IMR-90 (cell line): ENCODE data around the gene HNF1B. TPM values are rescaled to one million over a fixed set of nuclear protein-coding genes. Genes with fewer than 3 reads are reported as not detected.
A peak's percentile ranks its signal among the peaks of the same experiment; 100 is the strongest.

Experiments used
- ATAC-seq: fragments of 200-7000 bp; cut with Tn5 transposase; 2 replicates; pipeline ENCODE4 v1.9.1; 2020; ENCODE audit warnings: low read depth, mild to moderate bottlenecking, moderate library complexity
- BruUV-seq: library from RNA; stranded (reverse); fragments of 400-500 nt; replicated peaks from 2 replicates; lab custom pipeline; 2021; lab: Mats Ljungman, UMichigan
- CTCF ChIA-PET: fragments of 300-600 bp; formaldehyde crosslinking; extraction: SDS; loops from one replicate; lab custom pipeline; 2021; ENCODE audit warnings: antibody characterized with exemption; lab: Yijun Ruan, JAX
- POLR2A ChIA-PET: fragments of 300-600 bp; sonication (Branson Sonifier 250); formaldehyde crosslinking; loops from one replicate; lab custom pipeline; 2022; ENCODE audit warnings: antibody characterized with exemption; ENCODE audit not compliant: unreplicated experiment; lab: Charles Lee
- DNase-seq: peaks from one replicate; pipeline ENCODE4 v3.0.0; 2013
- H2AFZ ChIP-seq: replicated peaks from 2 replicates; pipeline ENCODE3; 2013; ENCODE audit warnings: low read length, mild to moderate bottlenecking; ENCODE audit not compliant: poor library complexity
- H2AK5ac ChIP-seq: 2 replicates; pipeline ENCODE4 v1.6.1; 2013; ENCODE audit warnings: low read depth, low read length, inconsistent platforms
- H2AK9ac ChIP-seq: replicated peaks from 2 replicates; pipeline ENCODE3; 2013; ENCODE audit warnings: mild to moderate bottlenecking, low read depth, low read length, moderate library complexity; ENCODE audit not compliant: poor library complexity
- H2BK120ac ChIP-seq: 2 replicates; pipeline ENCODE4 v1.6.1; 2013; ENCODE audit warnings: low read depth, low read length, inconsistent platforms
- H2BK15ac ChIP-seq: 3 replicates; pipeline ENCODE4 v1.6.1; 2013; ENCODE audit warnings: low read depth, low read length, inconsistent platforms
- H2BK20ac ChIP-seq: 2 replicates; pipeline ENCODE4 v1.6.1; 2013; ENCODE audit warnings: low read depth, mild to moderate bottlenecking, inconsistent platforms, low read length, moderate library complexity
- H2BK5ac ChIP-seq: 2 replicates; pipeline ENCODE4 v1.6.1; 2013; ENCODE audit warnings: mild to moderate bottlenecking, low read depth, low read length, inconsistent platforms; ENCODE audit not compliant: poor library complexity, severe bottlenecking
- H3K14ac ChIP-seq: replicated peaks from 2 replicates; pipeline ENCODE4 v1.6.1; 2013; ENCODE audit warnings: low read depth, low read length, inconsistent platforms
- H3K18ac ChIP-seq: 2 replicates; pipeline ENCODE4 v1.6.1; 2013; ENCODE audit warnings: low read depth, low read length, control low read depth
- H3K23ac ChIP-seq: 2 replicates; pipeline ENCODE4 v1.6.1; 2013; ENCODE audit warnings: low read depth, low read length, inconsistent platforms
- H3K27ac ChIP-seq: 2 replicates; pipeline ENCODE4 v1.5.1; 2013; ENCODE audit warnings: mild to moderate bottlenecking, control low read depth, low read length; ENCODE audit not compliant: insufficient read depth
- H3K27me3 ChIP-seq: 2 replicates; pipeline ENCODE4 v1.6.1; 2013; ENCODE audit warnings: low read length; ENCODE audit not compliant: control insufficient read depth, insufficient read depth
- H3K36me3 ChIP-seq: 2 replicates; pipeline ENCODE4 v1.6.1; 2013; ENCODE audit warnings: low read length, mixed read lengths; ENCODE audit not compliant: control insufficient read depth, insufficient read depth
- H3K4ac ChIP-seq: 2 replicates; pipeline ENCODE4 v1.6.1; 2013; ENCODE audit warnings: low read depth, low read length, inconsistent platforms
- H3K4me1 ChIP-seq: 2 replicates; pipeline ENCODE4 v1.6.1; 2013; ENCODE audit warnings: low read length, mixed read lengths; ENCODE audit not compliant: control insufficient read depth, insufficient read depth
- H3K4me2 ChIP-seq: 2 replicates; pipeline ENCODE4 v1.6.1; 2013; ENCODE audit warnings: low read depth, mild to moderate bottlenecking, control low read depth, low read length, moderate library complexity
- H3K4me3 ChIP-seq: 2 replicates; pipeline ENCODE4 v1.5.1; 2013; ENCODE audit warnings: low read depth, mild to moderate bottlenecking, control low read depth, low read length, moderate library complexity; ENCODE audit not compliant: insufficient read depth
- H3K56ac ChIP-seq: 2 replicates; pipeline ENCODE4 v1.6.1; 2013; ENCODE audit warnings: low read length, inconsistent platforms; ENCODE audit not compliant: insufficient read depth; ENCODE audit errors: extremely low read depth
- H3K79me1 ChIP-seq, 2 experiments: 2 replicates each; pipeline ENCODE4 v1.6.1; 2013; ENCODE audit warnings: low read length in 2 of 2, inconsistent platforms in 1 of 2, low read depth in 1 of 2
- H3K9ac ChIP-seq: 2 replicates; pipeline ENCODE4 v1.6.1; 2013; ENCODE audit warnings: low read depth, low read length, control low read depth
- H3K9me1 ChIP-seq: 2 replicates; pipeline ENCODE4 v1.6.1; 2013; ENCODE audit warnings: low read length, inconsistent platforms; ENCODE audit not compliant: insufficient read depth
- H3K9me3 ChIP-seq: 2 replicates; pipeline ENCODE4 v1.6.1; 2013; ENCODE audit warnings: low read length; ENCODE audit not compliant: control insufficient read depth, insufficient read depth
- H4K20me1 ChIP-seq: 2 replicates; pipeline ENCODE4 v1.6.1; 2013; ENCODE audit warnings: low read length, inconsistent platforms; ENCODE audit not compliant: insufficient read depth
- H4K5ac ChIP-seq: 2 replicates; pipeline ENCODE4 v1.6.1; 2013; ENCODE audit warnings: mild to moderate bottlenecking, low read depth, low read length, control low read depth
- H4K8ac ChIP-seq, 2 experiments: 2 replicates each; pipeline ENCODE4 v1.6.1; 2013; ENCODE audit warnings: low read depth in 2 of 2, low read length in 2 of 2, control low read depth in 1 of 2, inconsistent platforms in 1 of 2
- H4K91ac ChIP-seq: 2 replicates; pipeline ENCODE4 v1.6.1; 2013; ENCODE audit warnings: low read depth, low read length, inconsistent platforms; ENCODE audit not compliant: insufficient read depth
- BHLHE40 ChIP-seq: fragments of 150-350 bp; IDR thresholded peaks from 2 replicates; pipeline ENCODE4 v1.6.1; 2016; ENCODE audit warnings: mild to moderate bottlenecking, low read depth, low read length
- CEBPB ChIP-seq: IDR thresholded peaks from 2 replicates; pipeline ENCODE4 v1.6.1; 2012; ENCODE audit warnings: low read depth, low read length, improper control_type of control experiment
- CHD1 ChIP-seq: IDR thresholded peaks from 2 replicates; pipeline ENCODE4 v1.6.1; 2012; ENCODE audit warnings: low read depth, low read length, improper control_type of control experiment
- MAZ ChIP-seq: IDR thresholded peaks from 2 replicates; pipeline ENCODE4 v1.6.1; 2012; ENCODE audit warnings: low read depth, mild to moderate bottlenecking, low read length, improper control_type of control experiment, moderate library complexity, borderline replicate concordance
- MXI1 ChIP-seq: IDR thresholded peaks from 2 replicates; pipeline ENCODE4 v1.6.1; 2012; ENCODE audit warnings: low read depth, mild to moderate bottlenecking, low read length, moderate library complexity, borderline replicate concordance
- POLR2A ChIP-seq: IDR thresholded peaks from 2 replicates; pipeline ENCODE4 v1.6.1; 2012; ENCODE audit warnings: mild to moderate bottlenecking, low read depth, low read length
- RCOR1 ChIP-seq: IDR thresholded peaks from 2 replicates; pipeline ENCODE4 v1.6.1; 2012; ENCODE audit warnings: mild to moderate bottlenecking, low read length, improper control_type of control experiment; ENCODE audit not compliant: insufficient replicate concordance
- RFX5 ChIP-seq: IDR thresholded peaks from 2 replicates; pipeline ENCODE4 v1.8.0; 2012; ENCODE audit warnings: low read depth, mild to moderate bottlenecking, low read length, moderate library complexity
- WGBS, 2 experiments: methylation state at CpG; one replicate each; pipeline versions ENCODE4 v1.1.5 to v1.1.7; 2013; ENCODE audit warnings: missing lambda C conversion rate in 2 of 2; ENCODE audit not compliant: insufficient read length in 1 of 2; ENCODE audit errors: extremely low coverage in 2 of 2; 5-methylcytosine and 5-hydroxymethylcytosine counted together
- dilution Hi-C: fragments of 300-500 bp; cut with HindIII; formaldehyde crosslinking; loops from one replicate; pipeline ENCODE4 v1.14.3; 2018; ENCODE audit warnings: low sequenced_read_pairs; ENCODE audit not compliant: unreplicated experiment
- in situ Hi-C: fragments of 300-500 bp; cut with MboI; formaldehyde crosslinking; loops from 3 replicates; pipeline ENCODE4 v1.14.3; 2019; ENCODE audit warnings: low sequenced_read_pairs, inconsistent platforms, mixed read lengths
- intact Hi-C: fragments of 100-400 bp; cut with micrococcal nuclease; formaldehyde crosslinking; loops from 2 replicates; pipeline ENCODE4 v1.10.0; 2022
- polyA plus RNA-seq, 3 experiments: library from polyadenylated mRNA; depleted of rRNA; stranded (reverse); fragments of >200 nt; gene quantifications; 2 replicates each; pipeline ENCODE4 v1.2.3, GENCODE V29; 2012; ENCODE audit warnings: low replicate concordance in 1 of 3
- total RNA-seq: library from RNA; depleted of rRNA; stranded (reverse); fragments of >200 nt; gene quantifications from 2 replicates; pipeline ENCODE4 v1.2.3, GENCODE V29; 2012
- TF ChIP-seq, protein P1 (sequence below): fragments of 150-350 bp; IDR thresholded peaks from 2 replicates; pipeline ENCODE4 v1.6.1; 2016; ENCODE audit warnings: low read depth, mild to moderate bottlenecking, low read length, moderate library complexity, borderline replicate concordance
- TF ChIP-seq, protein P2 (sequence below): conservative IDR thresholded peaks from 2 replicates; pipeline ENCODE4 v1.5.1; 2012; ENCODE audit warnings: mild to moderate bottlenecking, low read depth, low read length, improper control_type of control experiment
- TF ChIP-seq, protein P3 (sequence below): fragments of 150-350 bp; IDR thresholded peaks from 2 replicates; pipeline ENCODE4 v1.6.1; 2017; ENCODE audit warnings: mild to moderate bottlenecking, antibody characterized with exemption, low read length, low read depth

Gene HNF1B
- total and polyA plus RNA-seq, 2 of the 4 experiments (the other 2 are of a cell fraction) = not detected

DNA sequence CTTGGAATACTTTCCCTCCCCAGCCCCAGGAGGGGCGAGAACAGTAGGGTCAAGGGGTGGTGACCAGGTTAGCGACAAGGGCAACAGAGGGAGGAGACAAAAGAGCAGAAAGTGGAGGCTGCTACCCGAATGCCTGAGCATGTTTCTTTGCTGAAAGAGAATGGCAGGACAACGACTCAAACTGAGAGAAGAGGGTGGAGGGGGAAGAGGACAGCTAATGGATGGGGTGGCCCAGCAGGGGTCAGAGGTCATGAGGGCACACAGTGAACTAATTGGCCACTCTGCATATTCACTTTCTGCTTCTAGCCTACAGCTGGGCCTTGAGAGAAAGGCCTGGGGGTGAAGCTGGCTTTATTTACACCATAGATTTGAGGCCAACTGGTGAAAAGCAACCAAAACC, 82.5 kb downstream of the HNF1B start:
- ChIA-PET CTCF (interaction anchor here (1.4 kb wide), 1 partner anchor 11 kb away, joined by 4 read pairs; no protein-coding TSS in a partner anchor), POLR2A (no interaction called here)
- DNase-seq (no peak), ATAC-seq (no peak)
- Histone ChIP-seq H3K27me3 (no peaks in the 10 kb centered on the region), H4K8ac (no peak overlapping the region), H2BK5ac (no peak overlapping the region), H3K56ac (no peak overlapping the region), H4K5ac (no peak overlapping the region), H2BK15ac (no peak overlapping the region), H2BK120ac (no peak overlapping the region), H3K9me3 (no peaks in the 10 kb centered on the region), H3K36me3 (no peaks in the 10 kb centered on the region), H3K4me3 (no peak overlapping the region), H2AK9ac (no peak overlapping the region), H3K9me1 (no peaks in the 10 kb centered on the region), H3K79me1 (no peaks in the 10 kb centered on the region), H3K4ac (no peak overlapping the region), H4K91ac (no peak overlapping the region), H3K23ac (no peak overlapping the region), H2BK20ac (no peak overlapping the region), H2AFZ (peak overlapping the region; percentile 63), H3K27ac (no peak overlapping the region), H2AK5ac (no peak overlapping the region), H3K9ac (no peak overlapping the region), H4K20me1 (no peaks in the 10 kb centered on the region), H3K4me2 (no peak overlapping the region), H3K4me1 (no peaks in the 10 kb centered on the region), H3K18ac (no peak overlapping the region), H3K14ac (no peak overlapping the region)
- TF ChIP-seq RFX5 (no peak), POLR2A (no peak), CEBPB (no peak), MAZ (no peak), BHLHE40 (no peak), CHD1 (no peak), RCOR1 (no peak), MXI1 (no peak)
- TF ChIP-seq, protein P1, sequence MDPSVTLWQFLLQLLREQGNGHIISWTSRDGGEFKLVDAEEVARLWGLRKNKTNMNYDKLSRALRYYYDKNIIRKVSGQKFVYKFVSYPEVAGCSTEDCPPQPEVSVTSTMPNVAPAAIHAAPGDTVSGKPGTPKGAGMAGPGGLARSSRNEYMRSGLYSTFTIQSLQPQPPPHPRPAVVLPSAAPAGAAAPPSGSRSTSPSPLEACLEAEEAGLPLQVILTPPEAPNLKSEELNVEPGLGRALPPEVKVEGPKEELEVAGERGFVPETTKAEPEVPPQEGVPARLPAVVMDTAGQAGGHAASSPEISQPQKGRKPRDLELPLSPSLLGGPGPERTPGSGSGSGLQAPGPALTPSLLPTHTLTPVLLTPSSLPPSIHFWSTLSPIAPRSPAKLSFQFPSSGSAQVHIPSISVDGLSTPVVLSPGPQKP = no peak
- TF ChIP-seq, protein P2, sequence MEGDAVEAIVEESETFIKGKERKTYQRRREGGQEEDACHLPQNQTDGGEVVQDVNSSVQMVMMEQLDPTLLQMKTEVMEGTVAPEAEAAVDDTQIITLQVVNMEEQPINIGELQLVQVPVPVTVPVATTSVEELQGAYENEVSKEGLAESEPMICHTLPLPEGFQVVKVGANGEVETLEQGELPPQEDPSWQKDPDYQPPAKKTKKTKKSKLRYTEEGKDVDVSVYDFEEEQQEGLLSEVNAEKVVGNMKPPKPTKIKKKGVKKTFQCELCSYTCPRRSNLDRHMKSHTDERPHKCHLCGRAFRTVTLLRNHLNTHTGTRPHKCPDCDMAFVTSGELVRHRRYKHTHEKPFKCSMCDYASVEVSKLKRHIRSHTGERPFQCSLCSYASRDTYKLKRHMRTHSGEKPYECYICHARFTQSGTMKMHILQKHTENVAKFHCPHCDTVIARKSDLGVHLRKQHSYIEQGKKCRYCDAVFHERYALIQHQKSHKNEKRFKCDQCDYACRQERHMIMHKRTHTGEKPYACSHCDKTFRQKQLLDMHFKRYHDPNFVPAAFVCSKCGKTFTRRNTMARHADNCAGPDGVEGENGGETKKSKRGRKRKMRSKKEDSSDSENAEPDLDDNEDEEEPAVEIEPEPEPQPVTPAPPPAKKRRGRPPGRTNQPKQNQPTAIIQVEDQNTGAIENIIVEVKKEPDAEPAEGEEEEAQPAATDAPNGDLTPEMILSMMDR = no peak
- TF ChIP-seq, protein P3, sequence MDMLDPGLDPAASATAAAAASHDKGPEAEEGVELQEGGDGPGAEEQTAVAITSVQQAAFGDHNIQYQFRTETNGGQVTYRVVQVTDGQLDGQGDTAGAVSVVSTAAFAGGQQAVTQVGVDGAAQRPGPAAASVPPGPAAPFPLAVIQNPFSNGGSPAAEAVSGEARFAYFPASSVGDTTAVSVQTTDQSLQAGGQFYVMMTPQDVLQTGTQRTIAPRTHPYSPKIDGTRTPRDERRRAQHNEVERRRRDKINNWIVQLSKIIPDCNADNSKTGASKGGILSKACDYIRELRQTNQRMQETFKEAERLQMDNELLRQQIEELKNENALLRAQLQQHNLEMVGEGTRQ = no peak
- 27% methylated on average over 2 of the region's 4 CpGs; no CpG with 5 or more reads in 1 of the 2 experiments for WGBS, 2 experiments
- BruUV-seq = no TSS peak
- intact Hi-C loops (no loop called here), dilution Hi-C loops (no loop called here), in situ Hi-C loops (no loop called here)
